Measurements from ENCODE around the gene AKNA.

AKNA gene

GRCh38 chr9:114376586-114377445, 11.0 kb downstream of the AKNA start:
- DNase-seq (ENCODE audit: low spot score): no peak

GRCh38 chr9:114375386-114376175, 12.2 kb downstream of the AKNA start:
- no peak for DNase-seq (ENCODE audit: low spot score)

GRCh38 chr9:114374936-114375335, 12.8 kb downstream of the AKNA start:
- DNase-seq (ENCODE audit: low spot score): no peak

- no peak for DNase-seq (ENCODE audit: low spot score)
Observed at GRCh38 chr9:114373960-114374730, 13.6 kb downstream of the AKNA start.

GRCh38 chr9:114372921-114373448, 14.8 kb downstream of the AKNA start:
- DNase-seq (ENCODE audit: low spot score): no peak

GRCh38 chr9:114371973-114372917, 15.5 kb downstream of the AKNA start:
- DNase-seq (ENCODE audit: low spot score): no peak

- DNase-seq (ENCODE audit: low spot score): no peak
Observed at GRCh38 chr9:114371343-114371944, 16.3 kb downstream of the AKNA start.

- no peak for DNase-seq (ENCODE audit: low spot score)
Observed at GRCh38 chr9:114370968-114371320, 16.8 kb downstream of the AKNA start.

GRCh38 chr9:114370251-114370967, 17.4 kb downstream of the AKNA start:
- DNase-seq (ENCODE audit: low spot score): no peak

- no peak for DNase-seq (ENCODE audit: low spot score)
Observed at GRCh38 chr9:114369216-114370130, 18.3 kb downstream of the AKNA start.

- DNase-seq (ENCODE audit: low spot score): no peak
Observed at GRCh38 chr9:114367772-114368569, 19.8 kb downstream of the AKNA start.

- no peak for DNase-seq (ENCODE audit: low spot score)
Observed at GRCh38 chr9:114367366-114367765, 20.4 kb downstream of the AKNA start.

GRCh38 chr9:114366334-114367128, 21.3 kb downstream of the AKNA start:
- DNase-seq (ENCODE audit: low spot score): peak; percentile 77

GRCh38 chr9:114365194-114365593, 22.6 kb downstream of the AKNA start:
- DNase-seq (ENCODE audit: low spot score): no peak

GRCh38 chr9:114364134-114365041, 23.4 kb downstream of the AKNA start:
- DNase-seq (ENCODE audit: low spot score): peak; percentile 82

GRCh38 chr9:114363424-114363823, 24.4 kb downstream of the AKNA start:
- no peak for DNase-seq (ENCODE audit: low spot score)

Data from GM03348 (cell line).